NCI-H524 treated with DMSO at 0.1 percent for 48 hours (cell line): ENCODE data around the gene HIBCH.
"Not testable (repeated sequence)": the region's sequence is repeated elsewhere in the genome, so short reads cannot be mapped to it uniquely, and the experiment has no call there.

Experiments used
- DNase-seq: peaks from one replicate; lab custom pipeline; 2025; lab: John Stamatoyannopoulos, UW

HIBCH gene

GRCh38 chr2:190319555-190320498, at the start of gene HIBCH:
HIBCH (minus strand) TSS chr2:190319826; CDS start chr2:190319750, 76 bp downstream.
- peak; percentile 94 for DNase-seq

DNA sequence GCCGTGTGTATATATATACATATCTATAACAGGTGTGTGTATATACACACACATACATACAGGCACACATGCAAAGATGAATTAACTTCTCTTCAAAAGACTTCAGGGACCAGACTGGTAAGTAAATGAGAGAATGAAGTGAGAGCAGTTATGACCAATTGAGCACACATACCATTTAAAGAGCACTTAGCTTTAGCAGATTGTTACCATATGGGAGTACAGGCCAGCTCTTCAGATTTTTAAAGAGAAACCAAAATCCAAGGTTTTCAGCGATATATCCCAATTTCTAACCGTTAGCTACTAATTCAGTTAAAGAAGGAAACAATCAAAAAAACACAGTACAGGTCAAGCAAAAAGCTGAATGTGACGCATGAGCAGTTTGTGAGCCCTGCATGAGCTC, 47.5 kb upstream of the HIBCH start:
- DNase-seq: no peak

GRCh38 chr2:190366248-190366753, 46.7 kb upstream of the HIBCH start:
- DNase-seq: no peak

DNA sequence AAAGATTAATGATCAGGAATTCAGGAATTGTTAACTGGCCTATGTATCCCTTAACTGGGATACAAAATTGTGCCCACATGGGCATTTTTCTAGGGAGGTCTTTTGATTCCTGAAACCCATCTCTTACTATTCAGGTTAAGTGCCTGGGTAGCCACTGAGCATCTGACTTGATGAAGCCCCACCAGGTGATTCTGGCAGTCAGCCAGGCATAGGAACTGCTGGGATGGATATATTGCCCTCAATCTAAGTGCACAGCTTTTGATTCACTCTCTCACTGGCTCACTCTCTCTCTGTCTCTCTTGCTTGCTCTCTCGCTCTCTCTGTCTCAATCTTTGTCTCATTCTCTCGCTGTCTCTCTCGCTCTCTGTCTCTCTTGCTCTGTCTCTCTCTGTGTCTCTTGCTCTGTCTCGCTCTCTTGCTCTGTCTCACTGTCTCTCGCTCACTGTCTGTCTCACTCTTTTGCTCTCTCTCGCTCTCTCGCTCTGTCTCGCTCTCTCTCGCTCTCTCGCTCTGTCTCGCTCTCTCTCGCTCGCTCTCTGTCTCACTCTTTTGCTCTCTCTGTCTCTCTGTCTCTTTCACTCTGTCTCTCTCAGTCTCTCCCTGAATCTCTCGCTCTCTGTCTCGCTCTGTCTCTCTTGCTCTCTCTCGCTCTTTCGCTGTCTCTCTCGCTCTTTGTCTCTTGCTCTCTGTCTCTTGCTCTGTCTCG, 46.0 kb upstream of the HIBCH start:
- no peak for DNase-seq

- DNase-seq: no peak
Observed at GRCh38 chr2:190362894-190363293, 43.3 kb upstream of the HIBCH start.

DNA sequence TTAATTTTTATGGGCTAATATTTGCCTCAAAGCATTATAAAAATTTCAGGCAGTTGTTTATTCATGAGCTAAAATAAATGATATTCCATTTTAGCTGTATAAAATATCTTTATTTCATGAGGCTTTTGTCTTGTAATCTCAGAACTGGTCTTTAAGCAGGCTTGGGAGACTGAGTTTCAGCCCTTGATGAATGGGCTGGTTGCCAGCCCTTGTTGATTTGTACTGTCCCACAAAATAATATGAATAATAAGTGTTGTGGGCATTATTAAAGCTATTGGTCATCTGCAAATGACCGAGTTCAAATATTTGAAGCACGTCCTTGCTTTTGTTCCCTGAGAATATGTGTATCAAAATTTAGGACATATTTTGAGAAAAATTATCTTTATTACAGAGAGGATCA, 41.9 kb upstream of the HIBCH start:
- no peak for DNase-seq

DNA sequence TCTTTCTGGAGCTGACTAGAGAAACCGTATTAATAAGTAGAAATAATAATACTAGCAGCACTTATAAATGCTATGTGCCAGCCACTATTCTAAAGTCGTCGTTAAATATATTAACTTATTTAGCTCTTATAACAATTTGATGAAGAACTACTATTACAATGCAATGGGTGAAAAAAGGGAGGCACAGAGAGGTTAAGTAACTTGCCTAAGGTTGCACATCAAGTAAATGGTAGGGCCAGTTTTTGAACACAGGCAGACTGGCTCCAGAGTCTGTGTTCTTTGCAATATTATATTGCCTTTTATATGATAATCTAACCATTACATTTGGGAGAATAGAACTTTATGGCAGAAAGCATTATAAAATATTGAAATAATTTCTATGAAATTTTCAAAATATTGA, 41.3 kb upstream of the HIBCH start:
- no peak for DNase-seq

DNA sequence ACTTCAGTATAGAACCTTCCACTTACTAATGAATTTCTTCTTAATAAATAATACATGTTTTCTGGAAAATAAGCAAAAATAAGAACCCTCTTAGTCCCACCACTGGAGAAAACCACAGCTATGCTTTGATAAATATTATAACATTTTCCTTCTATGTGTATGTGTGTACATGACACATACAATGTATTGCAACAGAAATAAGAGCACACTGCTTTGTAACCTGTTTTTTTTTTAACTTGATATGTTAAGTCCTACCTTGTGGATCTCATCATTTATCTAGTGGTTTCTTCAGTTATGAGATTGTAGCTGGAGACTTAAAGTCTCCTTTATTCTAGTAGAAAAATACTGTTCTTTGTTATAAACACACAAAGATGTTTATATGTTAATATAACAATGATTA, 40.9 kb upstream of the HIBCH start:
- no peak for DNase-seq

GRCh38 chr2:190358655-190359448, 39.2 kb upstream of the HIBCH start:
- DNase-seq: not testable (repeated sequence)

- DNase-seq: no peak
Observed at GRCh38 chr2:190357600-190357999, 38.0 kb upstream of the HIBCH start.

- DNase-seq: no peak
Observed at GRCh38 chr2:190355968-190356644, 36.5 kb upstream of the HIBCH start.

GRCh38 chr2:190354003-190354690, 34.5 kb upstream of the HIBCH start:
- no peak for DNase-seq

GRCh38 chr2:190353537-190353899, 33.9 kb upstream of the HIBCH start:
- DNase-seq: no peak

DNA sequence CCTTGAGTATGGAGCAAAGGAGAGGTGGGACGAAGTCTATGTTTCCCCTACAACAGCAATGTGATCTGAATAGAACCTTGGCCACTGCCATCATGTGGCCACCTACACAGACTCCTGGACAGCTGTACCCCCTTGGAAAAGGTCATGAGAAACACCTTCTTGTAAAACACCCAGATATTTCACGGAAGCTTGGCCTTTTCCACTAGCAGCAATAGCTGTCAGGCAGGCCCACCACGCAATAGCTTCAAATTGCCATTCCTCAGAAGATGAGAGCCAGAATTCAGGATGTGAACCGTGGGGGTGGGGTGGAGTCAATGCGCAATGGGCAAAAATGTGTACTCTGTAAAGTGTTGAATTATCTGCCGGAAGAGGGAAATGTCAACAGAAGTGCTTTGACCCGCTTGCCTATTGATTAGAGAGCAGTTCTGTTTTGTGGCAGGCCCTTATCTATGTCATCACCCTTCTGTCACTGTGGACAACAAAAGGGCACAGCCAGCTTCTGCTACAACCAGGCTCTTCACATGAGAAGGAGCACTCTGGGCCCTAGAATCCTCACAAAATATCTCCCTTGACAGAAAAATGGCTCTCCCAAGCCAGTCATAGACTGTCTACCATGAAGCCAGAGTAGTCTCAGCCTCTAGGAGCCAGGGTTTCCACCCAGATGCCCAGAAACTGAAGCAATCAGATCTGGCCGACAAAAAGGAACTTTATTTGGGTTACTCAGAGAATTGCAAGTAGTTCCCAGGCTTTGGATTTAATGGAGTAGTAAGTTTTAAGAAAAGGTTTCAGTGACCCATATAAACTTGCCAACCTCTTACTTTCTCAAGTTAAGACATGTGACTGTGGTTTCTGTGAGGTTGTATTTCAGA, 33.3 kb upstream of the HIBCH start:
- DNase-seq: no peak

- no peak for DNase-seq
Observed at GRCh38 chr2:190351955-190352354, 32.3 kb upstream of the HIBCH start.

DNA sequence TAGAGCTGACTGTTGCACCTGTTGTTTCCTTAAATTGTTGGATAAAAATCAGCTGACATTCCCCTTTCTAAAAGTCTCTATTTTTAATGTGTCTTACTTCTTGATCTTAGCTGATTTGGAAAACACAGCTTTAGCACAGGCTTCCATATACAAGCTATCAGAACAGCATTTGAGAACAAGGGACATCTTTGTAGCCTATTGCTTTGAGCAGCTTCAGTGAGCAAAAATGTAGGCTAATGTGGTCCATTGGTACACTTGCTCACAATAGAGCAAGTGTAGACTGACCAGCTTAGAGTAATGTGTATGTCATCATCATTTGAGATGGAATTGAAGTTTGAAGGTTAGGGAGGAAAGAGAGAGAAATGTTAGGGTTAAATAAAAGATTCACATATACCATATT, 30.7 kb upstream of the HIBCH start:
- DNase-seq: no peak

DNA sequence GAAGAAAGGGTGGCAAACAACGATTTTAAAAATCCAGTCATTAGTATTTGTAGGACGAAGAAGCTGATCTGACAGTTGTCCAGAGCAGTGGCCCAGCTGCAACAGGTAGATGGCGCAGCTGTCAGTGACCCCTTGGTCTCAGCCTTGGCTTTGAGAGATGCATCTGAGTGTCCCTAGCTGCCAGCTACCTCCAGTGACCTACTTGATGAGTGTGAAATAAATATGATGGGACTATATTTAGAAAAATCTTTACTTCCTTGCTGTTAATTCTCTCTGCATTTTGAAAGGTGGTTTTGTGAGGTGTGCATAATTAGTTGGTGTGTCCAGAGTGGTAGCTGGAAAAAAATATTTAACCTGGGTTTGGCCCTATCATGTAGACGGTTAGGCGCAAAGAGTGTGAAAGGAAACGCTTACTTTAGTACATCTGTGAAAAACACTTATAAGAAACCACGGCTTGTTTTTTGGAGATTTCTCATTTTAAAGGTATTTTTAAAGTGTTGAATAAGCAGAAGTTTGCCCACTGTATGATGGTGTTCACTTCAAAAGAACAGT, 24.7 kb upstream of the HIBCH start:
- DNase-seq: no peak

DNA sequence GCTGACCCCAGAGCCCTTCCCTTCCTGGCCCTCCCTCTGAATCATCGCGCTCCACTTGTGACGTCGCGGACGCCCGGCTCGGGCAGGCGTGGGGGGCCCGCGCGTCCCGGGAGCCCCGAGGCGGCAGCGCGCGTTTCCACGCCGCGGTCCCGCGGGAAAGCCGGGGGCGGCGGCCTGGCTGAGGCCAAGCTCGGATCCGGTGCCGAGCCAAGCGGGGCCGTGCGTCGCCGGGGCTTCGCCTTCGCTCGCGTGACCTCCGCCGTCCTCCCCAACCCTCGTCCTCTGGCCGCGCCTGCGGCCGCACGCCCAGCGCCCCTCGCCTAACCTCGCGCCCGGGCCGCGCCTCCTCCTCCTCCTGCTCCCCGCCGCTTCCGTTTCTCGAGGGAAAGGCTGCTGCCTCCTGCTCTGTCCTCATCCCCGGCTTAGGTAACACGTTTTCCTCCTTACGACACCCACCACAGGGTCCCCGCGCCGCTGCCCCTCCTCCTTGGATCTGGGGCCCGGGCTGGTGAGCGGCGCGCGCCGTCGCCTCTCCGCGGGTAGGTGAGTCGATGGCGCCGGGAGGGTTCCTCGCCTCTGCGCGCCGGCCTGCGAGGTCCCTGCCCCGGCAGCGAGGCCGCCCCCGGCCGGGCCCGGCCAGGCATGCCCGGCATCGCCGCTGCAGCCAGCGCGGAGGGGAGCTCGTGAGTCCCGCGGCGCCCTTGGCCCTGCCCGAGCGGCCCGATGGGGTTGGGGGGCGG, 24.1 kb upstream of the HIBCH start, which contains the start of gene INPP1:
Gene INPP1 (plus strand): TSS at position 54 of the 740 bp plus-strand sequence. CDS start 16,514 bp downstream, outside the sequence.
- no peak for DNase-seq

- no peak for DNase-seq
Observed at GRCh38 chr2:190343089-190343535, 23.5 kb upstream of the HIBCH start.
